ENCODE measurements around the gene TMEM235.

TMEM235 gene

DNA sequence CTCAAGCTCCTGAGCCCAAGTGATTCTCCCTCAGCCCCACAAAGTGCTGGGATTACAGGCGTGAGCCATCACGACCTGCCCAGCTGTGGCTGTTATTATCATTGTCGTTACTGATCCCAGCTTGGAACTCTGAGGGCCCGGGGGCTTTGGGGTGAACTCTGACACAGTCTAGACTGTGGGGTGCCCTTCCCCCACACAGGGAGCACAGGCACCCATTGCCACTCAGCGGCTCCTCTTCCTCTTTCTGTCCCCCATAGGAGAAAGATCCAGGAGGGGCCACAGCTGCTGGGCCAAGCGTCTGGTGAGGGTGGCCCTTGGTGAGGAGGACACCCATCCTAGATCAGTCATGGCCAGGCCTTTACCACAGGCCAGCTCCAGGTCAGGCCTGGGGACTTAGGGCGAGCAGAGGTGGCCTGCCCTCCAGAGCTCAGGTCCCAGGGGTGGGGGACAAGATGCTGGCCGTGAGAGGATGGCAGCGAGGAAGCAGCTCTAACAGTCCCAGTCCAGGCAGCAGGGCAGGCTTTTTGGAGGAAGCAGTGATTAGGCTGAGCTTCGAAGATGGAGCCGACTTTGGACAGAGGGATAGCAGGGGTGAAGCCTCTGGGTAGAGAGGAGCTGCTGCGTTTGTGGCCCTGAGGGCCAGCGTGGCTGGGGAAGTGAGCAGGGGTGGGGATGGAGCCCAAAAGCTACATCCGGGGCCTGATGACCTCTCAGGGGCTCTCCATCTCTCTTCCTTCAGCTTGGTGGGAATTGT, 24.7 kb downstream of the TMEM235 start:
- no peak for DNase-seq (ENCODE audit: low read depth, low spot score)
- H3K4me3 ChIP-seq (ENCODE audit: low read depth, low read length): no peak overlapping the region
- TF ChIP-seq, protein P1, sequence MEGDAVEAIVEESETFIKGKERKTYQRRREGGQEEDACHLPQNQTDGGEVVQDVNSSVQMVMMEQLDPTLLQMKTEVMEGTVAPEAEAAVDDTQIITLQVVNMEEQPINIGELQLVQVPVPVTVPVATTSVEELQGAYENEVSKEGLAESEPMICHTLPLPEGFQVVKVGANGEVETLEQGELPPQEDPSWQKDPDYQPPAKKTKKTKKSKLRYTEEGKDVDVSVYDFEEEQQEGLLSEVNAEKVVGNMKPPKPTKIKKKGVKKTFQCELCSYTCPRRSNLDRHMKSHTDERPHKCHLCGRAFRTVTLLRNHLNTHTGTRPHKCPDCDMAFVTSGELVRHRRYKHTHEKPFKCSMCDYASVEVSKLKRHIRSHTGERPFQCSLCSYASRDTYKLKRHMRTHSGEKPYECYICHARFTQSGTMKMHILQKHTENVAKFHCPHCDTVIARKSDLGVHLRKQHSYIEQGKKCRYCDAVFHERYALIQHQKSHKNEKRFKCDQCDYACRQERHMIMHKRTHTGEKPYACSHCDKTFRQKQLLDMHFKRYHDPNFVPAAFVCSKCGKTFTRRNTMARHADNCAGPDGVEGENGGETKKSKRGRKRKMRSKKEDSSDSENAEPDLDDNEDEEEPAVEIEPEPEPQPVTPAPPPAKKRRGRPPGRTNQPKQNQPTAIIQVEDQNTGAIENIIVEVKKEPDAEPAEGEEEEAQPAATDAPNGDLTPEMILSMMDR (IDR thresholded peaks at IDR 0.05; ENCODE audit: insufficient read depth, low read length, missing control alignments): no peak
- ChIA-PET CTCF (interaction anchor here (0.7 to 10.3 kb wide), 7 partner anchors 8 to 237 kb away, joined by 3 to 177 read pairs (median 6); no protein-coding TSS in a partner anchor), POLR2A (interaction anchor here (1.2 kb wide), 1 partner anchor 101 kb away, joined by 3 read pairs; no protein-coding TSS in a partner anchor)

DNA sequence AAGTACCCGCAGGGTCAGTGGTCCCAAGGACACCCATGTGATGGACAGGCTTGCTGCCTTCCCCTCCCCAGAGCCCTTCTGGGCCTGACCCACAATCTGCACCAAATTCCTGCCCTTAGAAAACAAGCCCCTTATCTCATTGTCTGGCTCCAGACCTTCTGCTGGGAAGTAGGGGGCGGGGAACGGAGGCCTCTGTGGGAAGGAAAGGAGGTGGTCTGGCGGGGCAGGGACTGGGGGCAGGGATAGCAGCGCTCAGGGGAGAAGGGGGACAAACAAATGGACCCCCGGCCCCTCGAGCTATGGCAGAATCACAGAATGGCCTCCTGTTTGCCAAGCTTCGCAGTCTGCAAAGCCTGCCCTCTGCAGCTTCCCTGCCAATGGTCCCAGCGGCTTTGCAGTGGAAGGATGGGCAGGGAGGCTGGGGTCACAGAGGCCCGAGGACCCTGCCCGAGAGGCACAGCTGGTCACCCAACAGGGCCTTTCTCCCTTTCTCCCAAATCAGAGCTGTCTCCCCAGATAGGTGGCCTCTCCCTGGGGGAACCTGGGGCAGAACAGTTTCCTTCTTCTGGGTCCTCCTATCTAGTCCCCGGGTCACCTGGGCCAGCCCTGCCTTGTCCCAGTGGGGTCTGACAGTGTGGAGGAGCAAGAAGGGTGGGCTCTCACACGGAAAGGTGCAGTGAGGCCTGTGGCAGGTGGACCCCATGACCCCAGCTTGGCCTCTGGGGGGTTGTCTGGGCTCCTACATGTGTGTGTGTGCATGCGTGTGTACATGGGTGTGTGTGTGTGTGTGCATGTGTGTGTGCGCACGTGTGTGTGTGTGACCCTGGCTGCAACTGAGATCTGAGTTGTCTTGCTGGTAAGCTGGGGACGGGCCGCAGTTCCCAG, 25.5 kb downstream of the TMEM235 start:
- ChIA-PET CTCF (interaction anchor here (1.7 to 10.3 kb wide), 4 partner anchors 7 to 164 kb away, joined by 5 to 177 read pairs (median 10); no protein-coding TSS in a partner anchor), POLR2A (interaction anchor here (1.2 kb wide), 1 partner anchor 101 kb away, joined by 3 read pairs; no protein-coding TSS in a partner anchor)
- TF ChIP-seq, protein P1 (IDR thresholded peaks at IDR 0.05; ENCODE audit: insufficient read depth, low read length, missing control alignments): no peak
- H3K4me3 ChIP-seq (ENCODE audit: low read depth, low read length): no peak overlapping the region
- DNase-seq (ENCODE audit: low read depth, low spot score): no peak

DNA sequence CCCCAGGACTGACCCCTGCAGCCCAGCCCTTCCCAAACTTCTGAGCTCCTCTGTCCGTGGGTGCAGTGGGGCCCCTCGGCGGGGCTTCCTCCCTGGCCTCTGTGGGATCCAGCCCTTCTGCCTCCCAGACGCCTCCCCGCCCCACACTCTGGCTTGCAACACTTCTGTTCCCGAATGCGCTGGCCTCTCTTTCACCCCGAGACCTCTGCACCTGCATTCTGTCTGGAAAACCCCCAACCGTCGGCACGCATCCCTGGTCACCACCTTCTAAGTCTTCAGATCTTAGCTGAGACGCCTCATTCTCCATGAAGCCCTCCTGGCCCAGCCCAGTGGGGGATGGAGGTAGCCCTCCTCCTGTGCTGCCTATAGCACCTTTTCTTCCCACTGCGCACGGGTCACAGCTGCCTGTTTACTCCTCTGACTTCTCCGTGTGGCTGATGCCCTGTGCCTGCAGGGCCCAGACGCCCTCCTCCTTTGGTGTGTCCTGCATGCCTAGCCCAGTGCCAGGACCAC, 26.4 kb downstream of the TMEM235 start:
- TF ChIP-seq, protein P1 (IDR thresholded peaks at IDR 0.05; ENCODE audit: insufficient read depth, low read length, missing control alignments): no peak
- no peak for DNase-seq (ENCODE audit: low read depth, low spot score)
- ChIA-PET POLR2A (no interaction called here), CTCF (interaction anchor here (10.3 kb wide), 1 partner anchor 163 kb away, joined by 177 read pairs; no protein-coding TSS in a partner anchor)
- no peak overlapping the region for H3K4me3 ChIP-seq (ENCODE audit: low read depth, low read length)

DNA sequence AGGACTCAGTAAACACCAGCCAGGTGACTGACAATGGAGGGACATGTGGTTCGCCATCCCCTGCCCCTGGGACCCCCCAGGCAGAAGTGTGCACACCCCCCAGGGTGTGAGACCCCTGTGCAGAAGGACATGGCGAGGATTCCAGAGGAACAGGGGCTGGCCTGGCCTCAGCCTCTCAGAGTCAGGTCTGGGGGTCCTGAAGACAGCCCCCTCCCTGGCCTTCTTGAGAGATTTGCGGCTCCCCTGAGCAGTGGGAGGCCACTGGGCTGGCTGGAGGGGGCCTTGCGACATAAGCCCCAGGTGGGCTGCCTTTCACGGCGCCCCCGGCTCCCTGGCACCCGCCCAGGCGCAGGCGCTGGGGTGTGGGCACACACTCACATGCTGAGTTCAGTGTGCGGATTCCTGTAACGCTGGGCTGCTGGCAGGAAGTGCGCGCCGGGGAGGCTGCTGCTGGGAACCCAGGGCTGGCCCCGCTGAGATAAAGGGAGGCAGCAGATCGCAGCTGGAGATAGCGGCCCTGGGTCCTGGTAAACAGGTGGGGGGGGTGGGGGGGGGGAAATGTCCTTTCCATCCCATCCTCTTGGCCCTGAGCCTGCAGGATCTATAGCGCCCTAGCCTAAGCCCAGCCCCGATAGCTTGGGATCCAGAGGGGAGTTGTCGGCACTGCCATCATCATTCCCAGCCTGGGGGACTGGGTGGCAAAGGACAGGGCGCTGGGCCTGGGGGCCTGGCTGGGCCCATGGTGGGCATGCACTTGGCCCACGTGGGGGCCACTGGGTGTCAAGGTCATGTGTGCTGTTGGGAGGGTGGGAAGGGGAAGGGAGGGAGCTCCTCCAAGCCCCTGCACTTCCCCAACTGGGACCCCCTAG, 27.1 kb downstream of the TMEM235 start:
- CTCF ChIA-PET: interaction anchor here (0.7 to 1.5 kb wide), 3 partner anchors 9 to 163 kb away, joined by 3 to 7 read pairs (median 4); no protein-coding TSS in a partner anchor
- POLR2A ChIA-PET: interaction anchor here (0.6 kb wide), 1 partner anchor 12 kb away, joined by 3 read pairs; no protein-coding TSS in a partner anchor
- TF ChIP-seq, protein P1 (IDR thresholded peaks at IDR 0.05; ENCODE audit: insufficient read depth, low read length, missing control alignments): no peak
- no peak overlapping the region for H3K4me3 ChIP-seq (ENCODE audit: low read depth, low read length)
- DNase-seq (ENCODE audit: low read depth, low spot score): no peak

DNA sequence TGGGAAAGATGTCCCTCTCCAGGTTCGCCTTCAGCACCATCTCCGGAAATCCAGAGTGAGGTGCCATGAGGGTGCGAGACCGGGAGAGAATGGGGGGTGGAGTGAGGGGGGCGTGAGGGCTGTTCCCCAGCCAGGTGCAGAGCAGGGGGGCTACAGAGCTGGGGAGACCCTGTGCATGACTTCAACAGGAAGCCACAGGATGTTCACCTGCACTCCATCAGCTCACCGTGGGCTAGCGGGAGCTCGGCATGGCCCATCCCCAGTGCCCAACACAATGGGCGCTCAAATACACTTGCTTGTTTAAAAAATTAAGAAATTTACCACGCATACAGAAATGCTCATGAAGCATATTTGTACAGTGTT, 27.7 kb downstream of the TMEM235 start:
- CTCF ChIA-PET: interaction anchor here (0.7 to 1.5 kb wide), 4 partner anchors 8 to 163 kb away, joined by 3 to 7 read pairs (median 4); no protein-coding TSS in a partner anchor

More for the DNA sequence above, 27.7 kb downstream of the TMEM235 start:
- no peak overlapping the region for H3K4me3 ChIP-seq (ENCODE audit: low read depth, low read length)
- TF ChIP-seq, protein P1 (IDR thresholded peaks at IDR 0.05; ENCODE audit: insufficient read depth, low read length, missing control alignments): no peak
- DNase-seq (ENCODE audit: low read depth, low spot score): no peak
- POLR2A ChIA-PET: interaction anchor here (0.6 kb wide), 1 partner anchor 12 kb away, joined by 3 read pairs; no protein-coding TSS in a partner anchor

All from AG04449 (cell line).